ENCODE measurements around the gene WWOX.

Gene WWOX

DNA sequence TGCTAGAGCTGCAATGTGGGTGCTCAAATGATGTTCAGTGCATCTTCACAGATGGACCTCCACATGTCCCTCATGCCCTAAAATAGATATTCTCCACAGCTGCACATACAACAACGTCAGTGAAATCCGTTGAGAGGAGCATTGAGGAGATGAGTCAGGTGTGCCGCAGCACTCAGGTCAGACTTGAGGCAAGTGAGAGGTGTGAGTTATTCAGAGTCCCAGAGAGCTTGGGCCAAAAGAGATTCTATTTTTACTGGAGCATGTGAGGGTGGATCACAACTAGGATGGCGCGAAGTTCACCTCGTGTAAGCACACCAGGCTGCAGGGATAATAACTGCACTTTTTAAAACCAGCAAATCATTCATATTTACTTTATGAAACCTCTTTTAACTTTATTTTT, 855.8 kb downstream of the WWOX start:
- DNase-seq (ENCODE audit: low spot score): no peak

DNA sequence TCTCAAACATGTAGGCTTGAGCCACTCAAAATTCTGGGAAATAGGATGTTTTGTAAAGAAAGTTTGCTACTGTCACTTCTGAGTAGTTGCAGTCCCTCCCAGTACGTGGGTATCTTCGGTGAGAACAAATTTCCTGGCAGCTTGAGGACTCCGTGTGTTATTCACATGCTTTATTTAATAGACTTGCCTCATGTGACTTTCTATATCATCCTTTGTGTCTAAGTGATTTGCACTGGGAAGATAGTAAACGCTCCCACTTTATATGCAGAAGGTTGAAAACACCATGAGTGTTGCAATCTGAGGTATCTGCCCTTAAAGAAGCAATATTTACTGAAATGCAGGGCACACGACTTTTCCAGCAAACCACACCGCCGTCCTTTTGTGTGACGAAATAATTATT, 857.4 kb downstream of the WWOX start:
- DNase-seq (ENCODE audit: low spot score): no peak

DNA sequence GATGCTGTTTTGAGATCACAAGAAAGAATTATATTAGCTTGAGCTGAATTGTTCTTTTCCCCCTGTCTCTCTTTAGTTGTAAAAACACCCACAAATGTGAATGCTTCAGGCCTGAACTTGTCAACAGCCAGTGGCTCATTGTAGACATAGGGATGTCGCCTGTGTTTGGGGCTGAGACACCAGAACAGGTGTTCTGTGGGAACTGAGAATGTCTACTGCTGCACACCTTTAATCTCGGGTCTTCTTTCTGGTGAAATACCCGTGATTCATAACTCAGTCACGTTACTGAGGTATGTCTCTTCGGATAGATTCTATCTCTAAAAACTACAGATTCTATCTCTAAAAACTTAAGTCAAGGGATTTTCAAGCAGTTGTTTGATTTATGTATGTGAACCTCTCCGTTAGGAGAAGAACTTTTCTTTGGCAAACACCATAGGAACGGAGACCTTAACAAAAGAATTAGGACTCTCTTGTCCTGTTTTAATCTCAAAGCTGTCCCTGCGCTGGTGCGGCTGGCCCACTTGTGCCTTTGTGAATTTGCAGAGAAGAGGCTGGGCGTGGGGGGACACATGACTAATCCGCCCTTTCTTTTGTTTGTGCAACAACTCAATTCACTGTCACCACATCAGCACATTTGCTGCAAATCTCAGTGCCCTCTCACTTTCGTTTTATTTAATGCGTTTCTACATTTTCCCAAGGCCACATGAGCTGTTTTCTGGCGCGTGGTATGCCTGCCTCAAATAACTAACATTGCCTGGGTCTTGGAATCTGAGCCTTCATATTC, 858.1 kb downstream of the WWOX start:
- DNase-seq (ENCODE audit: low spot score): no peak

DNA sequence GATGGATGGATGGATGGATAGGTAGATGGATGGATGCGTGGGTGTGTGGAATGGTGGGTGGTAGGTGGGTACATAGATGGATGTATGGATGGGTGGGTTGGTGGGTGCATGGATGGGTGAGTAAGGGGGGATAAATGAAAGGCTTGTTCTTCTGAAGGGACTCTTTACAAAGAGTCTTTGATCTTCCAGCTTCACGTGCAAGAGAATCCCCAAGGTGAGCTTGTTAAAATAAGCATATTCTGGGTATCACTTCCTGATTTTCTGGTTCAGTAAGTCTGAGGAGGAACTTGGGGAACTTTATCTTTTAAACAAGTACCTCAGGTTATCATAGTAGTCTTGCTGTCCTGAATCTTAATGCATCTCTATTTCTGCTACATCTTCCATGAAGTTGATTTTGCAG, 862.0 kb downstream of the WWOX start:
- no peak for DNase-seq (ENCODE audit: low spot score)

DNA sequence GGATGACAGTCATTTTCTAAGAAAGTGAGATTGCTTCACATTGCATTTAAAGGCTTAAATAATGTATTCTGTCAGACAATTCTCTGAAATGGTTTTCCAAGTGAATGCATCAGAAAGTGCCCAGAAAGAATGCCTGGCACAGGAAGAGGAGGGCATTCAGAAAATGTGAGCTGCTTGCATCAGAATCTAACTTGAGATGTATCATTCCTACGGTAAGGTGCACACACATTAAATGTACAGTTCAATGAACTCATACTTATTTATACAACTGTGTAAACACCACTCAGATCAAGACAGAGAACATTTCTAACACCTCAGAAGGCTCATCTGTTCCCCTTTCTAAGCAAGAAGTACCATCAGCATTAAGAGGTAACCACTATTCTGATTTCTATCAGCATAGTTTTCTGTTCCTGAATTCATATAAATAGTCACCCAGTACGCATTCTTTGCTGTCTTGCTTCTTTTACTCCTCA, 863.0 kb downstream of the WWOX start:
- no peak for DNase-seq (ENCODE audit: low spot score)

DNA sequence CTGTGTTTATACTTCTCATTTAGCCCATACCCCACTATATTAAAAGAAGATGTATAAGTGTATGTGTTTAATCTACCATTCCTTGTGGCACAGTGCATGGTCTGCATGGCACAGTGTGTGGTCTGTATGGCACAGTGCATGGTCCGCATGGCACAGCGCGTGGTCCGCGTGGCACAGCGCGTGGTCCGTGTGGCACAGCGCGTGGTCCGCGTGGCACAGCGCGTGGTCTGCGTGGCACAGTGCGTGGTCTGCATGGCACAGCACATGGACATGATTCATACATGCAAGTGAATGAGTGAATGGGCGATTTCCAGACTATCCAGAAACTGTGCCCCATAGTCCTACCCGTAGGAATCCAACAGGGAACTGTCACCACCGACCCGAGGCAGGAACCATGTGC, 868.5 kb downstream of the WWOX start:
- DNase-seq (ENCODE audit: low spot score): no peak

DNA sequence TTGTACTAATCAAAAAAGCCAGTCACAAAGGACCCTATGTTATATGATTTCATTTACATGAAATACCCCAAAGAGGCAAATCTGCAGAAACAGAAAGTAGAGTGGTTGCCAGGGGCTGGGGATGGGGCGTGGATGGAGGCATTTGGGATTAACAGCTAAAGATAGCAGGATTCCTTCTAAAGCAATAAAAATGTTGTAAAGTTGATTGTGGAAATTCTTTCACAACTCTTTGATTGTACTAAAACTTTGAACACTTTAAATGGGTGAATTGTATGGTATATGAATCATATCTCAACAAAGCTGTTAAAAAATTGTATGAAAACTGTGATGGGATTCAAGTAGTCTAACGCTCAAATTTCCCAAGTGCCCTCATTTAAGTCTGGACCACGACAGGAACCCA, 870.3 kb downstream of the WWOX start:
- no peak for DNase-seq (ENCODE audit: low spot score)

DNA sequence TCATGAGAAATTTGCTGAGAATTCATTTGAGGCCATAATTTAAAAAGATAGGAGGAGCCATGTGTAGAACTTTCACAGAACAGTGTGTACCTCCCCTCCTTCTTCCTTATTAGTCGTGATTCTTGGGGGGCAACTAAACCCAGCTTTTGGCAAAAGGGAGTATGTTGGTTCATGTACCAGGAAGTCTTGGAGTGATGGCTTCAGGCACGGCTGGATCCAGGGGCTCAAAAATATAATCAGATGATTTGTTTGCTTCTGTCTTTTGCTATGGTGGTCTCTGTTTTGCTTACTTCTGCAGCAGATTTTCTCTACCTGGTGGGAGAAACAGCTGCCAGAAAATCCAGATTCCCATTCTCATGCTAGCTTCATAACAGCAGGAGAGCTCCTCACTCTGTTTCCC, 871.2 kb downstream of the WWOX start:
- DNase-seq (ENCODE audit: low spot score): no peak

DNA sequence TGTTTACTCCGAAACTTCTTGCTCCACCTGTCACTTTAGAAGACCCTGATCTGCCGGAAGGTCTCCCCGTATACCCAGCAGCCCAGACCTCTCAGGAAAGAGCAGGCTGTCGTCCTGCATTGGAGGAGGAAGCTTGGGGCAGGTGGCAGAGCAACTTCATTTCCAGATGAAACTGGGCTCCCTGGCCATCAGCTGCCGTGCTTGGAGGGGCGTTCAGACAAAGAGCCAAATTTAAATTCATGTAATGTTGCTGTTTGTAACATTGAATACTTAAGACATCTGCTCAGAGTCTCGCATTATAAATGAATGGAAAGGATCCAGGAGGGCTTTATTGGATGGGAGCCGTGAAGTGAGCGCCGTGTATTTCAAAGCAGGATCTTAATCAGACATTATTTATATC, 872.6 kb downstream of the WWOX start:
- DNase-seq (ENCODE audit: low spot score): no peak

DNA sequence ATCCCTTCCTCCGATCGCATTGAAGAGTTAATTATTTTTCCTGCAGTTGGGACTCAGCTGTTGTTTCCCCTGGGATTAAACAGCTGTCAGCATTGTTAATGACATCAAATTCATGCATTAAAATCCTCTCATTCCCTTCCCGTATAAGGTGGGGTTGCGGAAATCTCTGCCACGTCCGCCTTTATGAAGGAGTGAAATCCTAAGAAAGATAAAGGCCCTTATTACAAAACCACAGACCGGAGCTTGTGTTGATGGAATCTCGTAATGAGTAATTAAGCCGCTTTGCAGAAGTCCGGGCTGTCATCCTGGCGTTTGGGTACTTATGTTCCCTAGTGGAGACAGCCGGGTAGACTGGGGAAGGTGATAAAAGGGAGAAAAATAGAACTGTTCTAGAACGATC, 873.5 kb downstream of the WWOX start:
- DNase-seq (ENCODE audit: low spot score): no peak

DNA sequence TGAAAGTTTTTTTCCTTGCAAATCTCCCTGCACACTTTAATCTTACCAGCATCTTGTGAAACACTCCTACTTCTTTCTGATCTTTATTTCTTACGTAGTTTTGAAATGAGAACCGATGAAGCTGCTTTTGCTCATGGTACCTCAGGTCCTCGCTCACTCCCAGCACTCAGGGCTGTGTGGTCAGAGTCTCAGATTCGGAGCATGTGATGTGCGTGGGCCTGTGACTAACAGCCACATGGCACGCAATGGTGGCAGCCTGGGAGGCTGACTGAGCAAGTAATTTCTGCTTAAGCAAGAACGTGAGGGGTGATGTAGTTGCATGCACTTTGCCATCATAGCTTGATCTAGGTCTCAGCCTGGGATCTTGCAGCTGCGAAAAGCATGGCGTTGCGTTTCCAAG, 876.8 kb downstream of the WWOX start:
- no peak for DNase-seq (ENCODE audit: low spot score)

DNA sequence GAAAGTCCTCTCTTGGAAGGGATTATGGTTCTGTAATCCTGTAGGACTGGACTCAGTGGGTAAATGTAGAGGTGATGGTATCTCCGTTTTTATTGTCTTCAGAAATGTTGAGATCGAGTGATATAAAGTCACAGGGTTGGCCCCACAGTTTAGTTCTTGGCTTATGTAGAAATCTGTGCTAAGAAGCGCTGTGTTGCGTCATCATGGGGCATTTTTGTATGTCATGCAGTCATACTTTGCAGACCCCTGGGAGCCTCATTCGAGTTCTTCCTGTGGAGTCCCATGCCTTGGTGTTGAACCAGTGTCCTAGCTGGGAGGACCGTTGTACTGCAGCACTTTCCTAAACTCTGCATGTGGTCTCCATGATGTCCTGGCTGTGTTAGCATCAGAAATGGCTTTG, 881.4 kb downstream of the WWOX start:
- no peak for DNase-seq (ENCODE audit: low spot score)

DNA sequence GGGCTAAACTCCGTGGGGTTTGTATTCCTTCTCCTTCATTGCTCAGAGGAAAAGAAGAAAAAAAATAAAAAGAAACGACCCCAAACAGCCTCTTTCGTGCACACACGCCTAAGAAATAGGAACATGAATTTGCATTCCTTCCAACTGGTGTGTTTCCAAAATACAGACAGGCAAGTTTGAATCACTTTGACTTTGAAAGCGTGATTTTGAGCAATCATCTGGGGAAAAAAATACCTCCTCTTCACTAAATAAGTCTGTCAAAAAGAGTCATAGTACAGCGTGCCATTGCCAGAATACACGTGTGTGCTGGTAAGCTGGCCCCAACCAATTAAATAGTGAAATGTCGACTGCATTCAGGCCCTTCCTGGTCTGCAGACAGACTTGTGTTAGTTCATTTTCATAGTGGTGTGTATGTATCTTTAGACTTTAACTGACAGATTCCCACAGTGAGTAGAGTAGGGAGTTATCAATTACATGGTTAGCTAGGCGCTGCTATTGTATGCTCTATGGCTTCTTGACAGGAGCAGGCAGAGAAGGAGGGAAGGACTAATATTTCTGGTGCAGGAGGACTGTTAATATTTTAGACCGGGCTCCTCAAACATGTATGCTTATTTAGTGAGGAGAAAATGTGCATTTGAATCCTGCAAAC, 882.8 kb downstream of the WWOX start:
- no peak for DNase-seq (ENCODE audit: low spot score)

DNA sequence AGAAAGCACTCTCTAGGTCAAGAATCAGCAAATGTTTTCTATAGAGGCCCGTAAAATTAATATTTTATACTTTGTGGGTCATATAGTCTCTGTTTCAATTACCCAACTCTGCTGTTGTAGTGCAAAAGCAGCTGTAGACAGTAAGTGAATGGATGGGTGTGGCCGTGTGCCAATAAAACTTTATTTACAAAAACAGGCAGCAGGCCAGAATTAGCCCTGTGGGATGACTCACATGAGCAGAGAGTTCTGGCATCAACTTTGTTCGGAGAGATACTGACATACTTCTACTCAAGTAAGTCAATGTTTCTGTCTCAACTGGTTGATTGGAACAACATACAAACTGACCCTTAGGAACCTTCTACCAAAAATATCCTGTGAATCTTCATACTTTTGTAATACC, 884.9 kb downstream of the WWOX start:
- no peak for DNase-seq (ENCODE audit: low spot score)

DNA sequence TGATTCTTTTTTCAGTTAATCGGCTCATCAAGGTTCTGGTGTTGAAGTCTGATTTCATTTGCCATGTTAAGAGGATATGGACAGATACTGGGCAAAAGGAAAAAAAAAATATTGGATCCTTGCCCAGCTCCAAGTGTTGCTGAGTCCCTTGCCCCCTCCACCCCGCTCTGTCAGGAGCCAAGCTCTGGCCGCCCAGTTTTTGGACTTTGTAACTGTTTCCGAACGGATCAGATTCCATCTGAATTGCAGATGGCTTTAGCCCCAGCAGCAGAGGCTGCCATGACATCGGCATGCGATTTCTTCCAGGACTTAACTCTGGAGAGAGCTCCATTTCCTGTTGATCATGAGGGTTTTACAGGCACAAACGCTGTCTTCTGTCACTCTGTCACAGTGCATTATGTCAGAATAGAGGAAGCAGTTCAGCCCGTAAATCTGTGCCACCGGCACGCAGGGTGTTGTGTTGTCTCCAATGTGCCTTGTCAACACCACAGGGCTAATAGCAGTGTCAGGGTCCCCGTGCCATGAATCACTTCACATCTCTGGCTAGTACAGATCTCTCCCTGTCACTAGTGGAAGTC, 885.5 kb downstream of the WWOX start:
- no peak for DNase-seq (ENCODE audit: low spot score)

DNA sequence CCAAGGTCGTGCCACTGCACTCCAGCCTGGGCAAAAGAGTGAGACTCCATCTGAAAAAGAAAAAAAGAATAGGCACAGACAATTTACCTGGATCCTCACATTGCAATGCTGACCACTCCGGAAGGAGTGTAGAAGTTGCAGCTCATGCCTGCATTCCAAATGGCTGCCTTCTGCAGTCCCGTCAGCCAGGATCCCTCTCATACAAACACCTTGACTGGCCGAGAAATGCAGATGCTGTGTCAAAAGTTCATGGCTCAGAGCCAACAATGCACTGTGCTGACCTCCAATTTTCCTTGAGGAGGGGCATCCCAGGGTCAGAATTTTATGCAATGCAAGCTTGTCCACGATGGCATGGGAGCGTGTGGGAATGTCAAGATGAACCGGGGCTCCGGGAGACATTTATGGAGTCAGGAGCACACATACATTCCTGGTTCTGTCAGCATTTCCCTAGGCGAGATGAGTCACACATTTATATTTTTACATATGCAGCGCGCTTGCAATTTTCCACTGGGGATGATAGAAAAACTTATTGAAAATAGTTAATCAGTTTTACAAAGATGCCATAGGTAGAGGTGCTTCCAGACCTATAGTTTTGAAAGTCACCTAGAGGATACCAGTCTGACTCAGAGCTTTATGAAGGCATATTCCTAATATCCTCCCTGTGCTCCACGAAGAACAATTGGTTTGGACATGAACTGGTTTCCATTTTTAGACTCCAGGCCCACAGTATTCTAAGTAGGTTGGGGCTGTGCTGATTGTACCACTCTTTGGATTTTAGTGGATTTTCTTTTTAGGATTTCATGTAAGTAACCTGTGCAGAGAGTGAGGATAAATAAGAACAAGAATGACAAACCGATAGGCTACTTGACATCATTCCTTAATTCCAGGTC, 886.5 kb downstream of the WWOX start:
- no peak for DNase-seq (ENCODE audit: low spot score)

DNA sequence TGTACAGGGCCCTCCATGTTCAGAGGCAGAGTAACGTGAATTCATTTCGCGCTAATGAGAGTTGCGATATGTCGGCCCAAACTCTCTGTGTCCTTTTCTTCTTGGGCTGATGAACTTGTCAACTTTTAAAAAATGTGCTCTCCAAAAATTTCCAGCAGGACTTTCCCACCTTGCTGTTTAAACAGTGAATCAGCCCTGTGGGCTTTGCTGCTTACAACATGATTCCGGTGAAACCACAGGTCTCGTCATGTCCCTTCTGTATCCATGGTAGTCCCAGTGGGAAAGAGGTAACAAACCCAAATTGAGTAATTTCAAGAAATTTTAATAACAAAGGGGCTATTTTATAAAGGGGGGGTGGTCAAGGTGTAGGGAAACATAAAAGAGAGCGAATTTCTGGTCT, 888.2 kb downstream of the WWOX start:
- DNase-seq (ENCODE audit: low spot score): no peak

DNA sequence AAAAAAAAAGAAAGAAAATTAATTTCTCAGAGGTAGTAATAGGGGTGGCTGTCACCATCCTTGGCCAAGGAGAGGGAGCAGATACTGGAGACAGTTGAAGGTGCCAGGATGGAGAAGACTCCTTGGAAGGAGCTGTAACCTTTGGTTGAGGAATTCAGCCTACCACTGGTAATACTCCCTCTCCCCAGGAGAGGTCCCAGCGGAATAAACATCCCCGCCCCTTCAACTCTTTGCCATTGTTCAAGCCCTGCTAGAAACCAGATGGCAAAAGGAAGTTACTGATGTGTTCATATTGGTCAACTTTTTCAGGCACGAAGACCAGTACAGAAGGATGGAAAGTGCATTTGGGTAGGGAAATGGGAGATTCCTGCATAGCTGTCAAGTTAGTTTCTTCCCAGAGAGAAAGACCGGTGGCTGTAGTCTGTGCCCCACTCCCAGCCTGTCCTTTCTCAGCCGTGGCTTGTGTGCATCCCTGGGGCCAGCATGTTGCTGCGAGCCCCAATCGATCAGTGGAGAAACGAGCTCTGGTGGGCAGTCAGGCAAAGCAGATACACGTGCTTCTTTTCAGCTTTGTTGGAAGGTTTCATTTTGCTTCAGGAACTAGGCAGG, 889.0 kb downstream of the WWOX start:
- no peak for DNase-seq (ENCODE audit: low spot score)

DNA sequence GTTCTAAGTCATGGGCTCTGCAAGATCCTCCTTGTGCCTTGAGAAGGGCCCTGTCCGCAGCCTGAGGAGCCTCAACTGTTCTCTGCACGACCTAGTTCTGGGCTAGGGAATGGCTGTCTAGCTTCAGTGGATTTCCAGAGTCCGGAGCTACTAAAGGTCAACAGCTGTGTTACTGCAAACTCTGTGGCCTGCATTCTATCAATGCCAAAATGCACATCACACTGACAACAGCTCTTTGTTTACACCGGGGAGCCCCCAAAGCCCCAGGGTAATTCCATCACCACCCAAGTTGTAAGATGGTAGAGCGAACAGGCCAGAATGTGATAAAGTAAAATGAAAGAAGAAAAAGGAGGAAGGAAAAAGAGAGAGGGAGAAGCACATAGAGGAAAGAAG, 890.9 kb downstream of the WWOX start:
- DNase-seq (ENCODE audit: low spot score): no peak

DNA sequence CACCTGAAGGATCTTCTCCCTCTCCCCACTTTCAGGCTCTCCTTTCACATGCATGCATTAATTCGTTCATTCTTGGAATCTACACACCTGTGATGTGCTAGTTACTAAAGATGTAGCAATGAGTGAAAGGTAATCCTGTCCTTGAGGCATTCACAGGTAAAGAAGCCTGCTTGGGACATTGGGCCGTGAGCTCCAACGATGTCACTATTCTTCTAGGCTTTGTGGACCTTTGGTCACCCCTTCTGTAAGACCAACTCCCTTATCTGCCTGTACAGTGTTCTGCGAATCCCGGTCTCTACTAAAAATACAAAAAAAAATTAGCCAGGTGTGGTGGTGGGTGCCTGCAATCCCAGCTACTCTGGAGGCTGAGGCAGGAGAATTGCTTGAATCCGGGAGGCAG, 892.5 kb downstream of the WWOX start:
- no peak for DNase-seq (ENCODE audit: low spot score)

DNA sequence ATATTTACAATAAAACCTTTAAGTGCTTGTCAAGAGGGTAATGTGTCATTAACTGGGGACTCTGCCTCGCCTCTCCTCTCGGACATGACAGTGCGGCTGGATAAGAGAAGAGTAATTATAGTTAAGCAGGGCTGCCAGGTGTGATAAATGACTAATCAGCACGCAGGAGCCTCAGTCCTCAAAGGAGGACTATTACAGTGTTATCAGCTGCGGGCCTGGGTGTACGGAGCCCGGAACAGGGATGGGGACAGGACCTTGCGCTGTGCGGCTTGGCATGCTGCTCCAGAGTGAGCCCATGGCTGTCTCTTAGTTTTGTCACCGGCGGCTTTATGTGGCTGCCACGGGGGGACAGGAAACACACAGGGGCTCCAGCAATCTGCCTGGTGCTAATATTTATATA, 893.9 kb downstream of the WWOX start:
- no peak for DNase-seq (ENCODE audit: low spot score)

DNA sequence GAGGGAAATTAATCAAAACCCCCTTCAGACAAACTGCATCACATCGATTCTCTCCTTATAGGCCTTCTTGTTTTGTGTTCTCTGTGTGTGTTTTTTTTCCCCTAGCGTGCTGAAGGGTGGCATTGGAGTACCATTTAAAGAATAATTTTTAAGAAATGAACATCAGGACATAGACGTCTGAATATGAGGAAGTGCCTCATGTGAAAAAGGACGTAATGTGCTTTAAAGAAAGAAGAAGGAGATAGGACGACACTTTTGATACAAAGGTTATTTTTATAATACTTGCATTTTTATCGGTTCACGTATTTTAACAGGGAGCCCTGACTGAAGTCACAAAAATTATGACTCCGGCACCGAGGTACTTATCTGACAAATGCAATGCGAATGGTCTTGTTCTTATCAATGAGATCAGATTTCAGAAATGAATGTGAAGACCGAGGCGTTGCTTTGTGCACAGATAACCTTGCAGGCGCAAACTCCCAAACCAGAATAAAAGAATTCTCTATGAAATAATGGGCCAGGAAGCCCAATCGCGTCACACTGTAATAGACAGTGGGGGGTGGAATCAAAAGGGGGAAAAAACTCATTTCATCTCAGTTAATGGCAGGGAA, 894.8 kb downstream of the WWOX start:
- no peak for DNase-seq (ENCODE audit: low spot score)
